ENCODE data around the gene SLC2A9.

The SLC2A9 gene

DNA sequence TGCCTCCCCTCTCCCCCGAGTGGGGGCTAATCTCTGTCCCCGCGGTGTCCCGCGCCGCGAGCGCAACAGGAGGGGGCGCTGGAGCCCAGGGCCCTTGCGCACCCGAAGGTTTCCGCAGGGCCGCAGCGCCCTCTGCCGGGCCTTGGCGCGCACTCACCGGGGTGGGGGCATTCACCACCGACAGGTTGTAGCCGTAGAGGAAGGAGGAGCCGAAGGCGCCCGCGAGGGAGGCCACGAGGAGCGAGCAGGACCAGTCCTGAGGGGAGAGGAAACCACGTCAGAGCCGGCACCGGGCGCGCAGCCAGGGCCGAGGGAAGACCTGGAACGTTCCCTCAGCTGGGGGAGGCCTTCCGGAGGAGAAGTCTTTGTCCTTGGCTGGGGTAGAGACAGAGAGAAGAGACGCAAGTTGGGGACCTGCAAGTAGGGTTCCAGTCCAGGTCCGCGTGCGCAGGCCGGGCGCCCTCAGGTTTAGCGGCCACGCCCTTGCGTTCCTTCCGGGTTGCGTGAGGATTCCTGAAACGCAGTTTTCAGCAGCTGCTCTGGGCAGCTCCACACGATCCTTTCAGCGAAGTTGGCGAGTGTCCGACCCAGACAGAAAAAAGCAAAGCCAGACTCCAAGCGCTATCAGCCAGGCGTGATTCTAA is 2.4 kb downstream of the SLC2A9 start:
- peak; percentile 88 to 91 for DNase-seq

DNA sequence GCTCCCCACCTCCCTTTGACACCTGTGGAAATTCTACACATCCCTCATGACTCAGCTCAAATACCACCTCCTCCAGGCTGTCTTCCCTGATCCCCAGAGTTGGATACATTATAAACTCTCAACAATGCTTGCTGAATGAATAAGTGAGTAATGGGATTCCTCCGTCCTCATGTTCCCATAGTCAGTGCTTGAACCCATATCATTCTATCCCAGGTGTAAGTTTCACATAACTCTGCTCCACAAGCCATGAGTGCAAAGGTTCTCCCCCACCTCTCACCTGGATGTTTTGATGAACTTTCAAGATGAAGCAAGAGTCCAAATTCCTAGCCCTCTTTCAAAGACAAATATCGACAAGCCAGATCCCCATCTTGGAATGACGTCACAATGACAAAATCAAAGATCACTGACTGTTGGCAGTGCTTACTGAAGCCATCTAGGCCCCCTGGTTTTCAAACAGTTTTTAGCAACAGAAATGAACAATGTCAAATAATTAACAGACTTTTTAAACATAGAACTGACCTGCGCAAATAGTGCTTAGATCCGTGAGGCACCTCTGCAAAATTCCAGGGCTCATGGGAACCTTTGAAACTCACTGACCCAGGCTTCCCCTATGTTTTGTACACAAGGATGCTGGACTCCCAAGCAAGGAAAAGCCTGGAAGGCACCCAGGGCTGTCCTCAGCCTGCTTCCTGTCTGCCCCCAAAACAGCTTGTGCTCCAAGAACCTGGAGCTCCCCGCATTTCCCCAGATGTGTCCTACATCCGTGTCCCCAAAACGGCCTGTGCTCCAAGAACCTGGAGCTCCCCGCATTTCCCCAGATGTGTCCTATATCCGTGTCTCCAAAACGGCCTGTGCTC is 4.0 kb downstream of the SLC2A9 start:
- DNase-seq: no peak

DNA sequence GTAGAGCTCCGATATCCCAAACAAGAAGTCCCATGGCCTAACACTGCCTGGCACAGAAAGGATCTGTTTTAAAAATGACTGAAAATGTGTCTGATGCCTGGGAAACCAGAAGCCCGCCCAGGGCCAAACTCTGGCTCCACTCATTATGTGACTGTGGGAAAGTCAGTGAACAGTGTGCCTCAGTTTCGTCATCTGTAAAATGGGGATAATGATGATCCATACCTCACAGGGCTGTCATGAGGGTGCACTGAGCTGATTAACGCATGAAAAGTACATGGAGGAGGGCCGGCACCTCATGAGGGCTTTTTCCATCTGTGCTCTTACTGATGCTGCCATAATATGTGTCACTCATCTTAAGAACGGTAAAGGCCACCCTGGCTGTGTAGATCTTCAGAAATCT is 5.1 kb downstream of the SLC2A9 start:
- no peak for DNase-seq

DNA sequence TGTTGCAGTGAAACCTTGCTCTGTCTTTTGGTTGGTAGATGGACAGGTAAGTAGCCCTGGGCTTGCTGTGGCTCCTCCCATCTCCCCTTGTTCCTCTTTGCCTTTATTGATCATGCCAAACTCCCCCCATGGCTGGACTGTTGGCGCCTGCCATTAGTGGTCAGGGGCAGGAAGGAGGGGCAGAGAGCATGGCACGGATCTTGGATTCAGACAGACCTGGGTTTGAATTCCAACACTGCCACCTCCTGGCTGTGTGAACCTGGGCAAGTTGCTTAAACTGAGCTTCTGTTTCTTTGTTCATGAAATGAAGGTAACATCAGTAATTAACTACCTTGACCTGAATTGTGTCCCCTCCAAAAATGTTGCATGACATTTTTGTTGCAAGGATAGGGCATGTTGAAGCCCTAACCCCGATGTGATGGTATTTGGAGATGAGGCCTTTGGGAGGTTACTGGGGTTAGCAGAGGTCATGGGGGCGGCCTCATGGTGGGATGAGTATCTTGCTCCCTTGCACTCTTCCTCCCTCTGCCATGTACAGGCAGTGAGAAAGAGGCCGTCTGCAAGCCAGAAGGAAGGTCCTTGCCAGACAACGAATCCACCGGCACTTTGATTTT is 6.0 kb downstream of the SLC2A9 start:
- peak; percentile 76 to 81 for DNase-seq

DNA sequence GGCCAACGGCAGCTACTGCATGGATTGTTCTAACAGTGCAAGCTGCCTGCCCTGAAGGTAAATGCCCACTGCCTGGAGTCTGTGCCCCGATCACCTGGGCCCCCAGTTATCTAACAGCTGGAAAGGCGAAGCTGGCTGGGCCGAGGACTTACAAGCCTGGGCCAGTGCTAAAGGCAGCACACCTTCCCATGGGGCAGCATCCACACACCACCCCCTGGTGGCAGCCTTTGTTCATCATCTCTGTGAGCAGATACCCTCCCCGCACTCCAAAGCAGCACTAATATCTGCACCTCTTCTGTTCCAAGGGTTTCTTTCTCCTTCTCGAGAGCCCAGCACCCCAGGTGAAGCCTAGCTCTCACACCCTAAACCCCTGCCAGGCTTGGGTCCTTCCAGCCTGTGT is 7.6 kb downstream of the SLC2A9 start:
- DNase-seq: peak; percentile 60 to 73

DNA sequence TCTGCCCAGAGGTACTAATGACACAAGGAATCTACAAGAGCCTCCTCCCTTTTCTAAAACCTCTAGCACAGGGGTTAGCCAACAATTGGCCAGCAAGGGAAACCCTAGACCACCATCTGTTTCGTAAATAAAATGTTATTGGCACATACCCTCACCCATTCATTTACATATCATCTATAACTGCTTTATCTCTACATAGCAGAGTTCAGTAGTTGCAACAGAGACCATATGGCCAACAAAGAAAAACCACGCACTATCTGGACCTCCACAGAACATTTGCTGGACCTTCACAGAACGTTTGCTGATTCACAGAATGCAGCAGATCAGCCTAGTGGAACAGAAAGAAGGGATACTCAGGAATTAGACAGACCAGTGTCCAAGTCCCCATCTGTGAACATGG is 9.4 kb downstream of the SLC2A9 start:
- no peak for DNase-seq

DNA sequence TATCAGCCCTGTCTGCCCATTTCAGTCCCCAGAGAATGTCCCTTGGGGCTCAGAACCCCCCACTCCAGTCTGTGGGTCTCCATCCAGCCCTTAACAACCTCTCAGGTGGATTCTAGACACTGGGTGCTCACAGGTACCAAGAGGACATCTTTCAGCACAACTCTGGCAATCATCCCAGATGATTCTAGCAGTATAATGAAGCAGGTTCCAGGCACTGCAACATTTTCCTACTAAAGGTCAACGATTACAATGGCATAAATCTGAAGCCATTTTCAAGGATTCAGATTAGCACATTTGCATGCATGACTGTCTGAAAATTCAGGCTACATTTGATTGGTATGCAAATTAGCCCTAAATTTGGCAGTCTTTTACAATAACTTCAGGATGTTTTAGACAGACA is 10.0 kb downstream of the SLC2A9 start:
- no peak for DNase-seq

DNA sequence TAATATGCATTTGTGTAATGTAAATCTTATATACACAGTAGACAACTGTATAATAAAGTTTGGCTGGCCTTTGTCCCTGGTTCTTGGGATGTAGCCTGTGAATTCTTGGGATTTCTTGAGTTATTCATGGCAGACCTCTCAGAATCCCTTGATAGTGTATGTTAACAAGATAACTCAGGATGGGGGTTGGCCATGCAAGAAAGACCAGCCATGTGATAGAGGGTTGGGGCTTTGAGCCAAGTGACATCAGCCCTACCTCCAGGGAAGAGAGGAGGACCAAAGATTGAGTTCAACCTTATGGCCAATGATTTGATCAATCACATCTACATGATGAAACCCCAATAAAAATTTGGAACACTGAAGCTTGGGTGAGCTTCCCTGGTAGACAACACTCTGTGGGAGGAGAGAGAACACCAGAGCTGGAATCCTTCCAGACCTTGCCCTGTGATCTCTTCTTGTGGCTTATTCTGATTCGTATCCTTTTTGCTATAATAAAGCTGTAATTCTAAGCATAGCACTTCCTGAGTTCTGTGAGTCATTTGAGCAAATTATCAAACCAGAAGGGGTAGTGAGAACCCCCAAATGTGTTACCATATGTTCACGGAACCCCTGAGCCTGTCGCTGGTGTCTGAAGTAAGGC is 11.3 kb downstream of the SLC2A9 start:
- DNase-seq: no peak

DNA sequence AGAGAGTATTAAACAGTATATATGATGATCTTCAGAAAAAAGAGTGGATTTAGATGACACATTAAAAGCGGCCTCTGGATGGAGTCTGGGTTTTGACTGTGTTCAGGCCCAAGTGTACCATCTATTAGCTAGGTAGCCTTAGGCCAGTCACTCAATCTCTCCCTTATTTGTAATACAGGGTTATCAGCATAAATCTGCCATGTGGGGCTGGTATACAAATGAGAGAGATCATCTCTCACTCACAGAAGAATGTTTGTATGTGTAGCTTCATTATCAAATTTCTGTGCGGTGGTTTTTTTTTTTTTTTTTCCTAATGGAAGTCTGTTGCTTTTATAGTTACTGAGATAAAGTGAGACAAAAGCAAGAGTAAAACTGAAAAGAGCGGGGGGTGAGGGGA is 12.7 kb downstream of the SLC2A9 start:
- DNase-seq: peak in 1 of 2 experiments; percentile 63

DNA sequence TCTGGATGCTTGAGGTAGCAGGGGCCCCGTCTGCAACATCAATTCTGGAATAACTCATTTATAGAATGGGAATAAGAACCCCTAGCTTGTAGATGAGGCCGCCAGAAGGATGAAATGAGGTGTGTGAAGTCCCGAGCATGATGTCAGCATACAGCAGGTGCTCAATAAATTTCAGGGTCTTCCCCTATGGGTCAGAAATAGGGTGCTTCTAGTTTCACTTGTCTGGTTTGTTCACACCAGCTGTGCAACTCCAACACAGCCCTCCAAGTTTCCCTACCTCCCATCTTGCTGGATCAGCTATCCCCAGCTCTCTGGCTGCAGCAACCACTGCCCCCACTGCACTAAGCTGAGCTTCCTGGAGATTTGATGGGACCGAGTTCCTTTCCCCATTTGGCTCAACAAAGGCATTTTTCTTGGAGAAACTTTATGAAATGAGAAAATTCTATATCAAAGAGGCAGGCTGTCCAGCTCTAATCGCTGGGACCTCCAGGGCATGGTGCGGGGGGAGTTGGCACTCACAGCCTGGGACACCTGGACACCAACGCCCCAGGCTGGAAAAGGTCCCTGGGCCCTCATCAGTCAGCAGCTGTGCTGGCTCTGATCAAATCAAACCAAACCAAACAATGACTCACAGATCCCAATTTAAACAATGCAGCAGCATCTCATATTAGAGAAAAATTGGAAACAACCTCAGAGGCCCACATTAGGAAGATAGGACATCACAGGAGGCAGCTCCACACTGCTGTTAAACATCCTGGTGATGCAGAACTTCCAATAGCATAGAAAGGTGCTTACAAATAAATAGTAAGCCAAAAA is 13.3 kb downstream of the SLC2A9 start:
- peak; percentile 56 to 81 for DNase-seq

DNA sequence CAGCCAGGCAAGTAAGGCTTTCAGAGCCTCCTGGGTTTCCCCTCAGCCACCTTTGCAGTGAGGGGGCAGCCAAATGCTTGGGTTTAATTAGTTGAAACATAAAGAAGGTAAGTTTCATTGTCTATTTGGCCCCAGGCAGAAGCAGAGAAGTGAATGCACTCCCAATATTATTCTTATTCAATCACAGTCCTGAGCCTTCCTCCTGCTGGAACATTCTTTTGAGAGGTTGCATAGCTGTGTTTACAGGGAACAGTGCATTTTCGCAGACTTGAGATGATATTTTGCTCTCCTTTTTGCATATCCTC is 13.9 kb downstream of the SLC2A9 start:
- no peak for DNase-seq

DNA sequence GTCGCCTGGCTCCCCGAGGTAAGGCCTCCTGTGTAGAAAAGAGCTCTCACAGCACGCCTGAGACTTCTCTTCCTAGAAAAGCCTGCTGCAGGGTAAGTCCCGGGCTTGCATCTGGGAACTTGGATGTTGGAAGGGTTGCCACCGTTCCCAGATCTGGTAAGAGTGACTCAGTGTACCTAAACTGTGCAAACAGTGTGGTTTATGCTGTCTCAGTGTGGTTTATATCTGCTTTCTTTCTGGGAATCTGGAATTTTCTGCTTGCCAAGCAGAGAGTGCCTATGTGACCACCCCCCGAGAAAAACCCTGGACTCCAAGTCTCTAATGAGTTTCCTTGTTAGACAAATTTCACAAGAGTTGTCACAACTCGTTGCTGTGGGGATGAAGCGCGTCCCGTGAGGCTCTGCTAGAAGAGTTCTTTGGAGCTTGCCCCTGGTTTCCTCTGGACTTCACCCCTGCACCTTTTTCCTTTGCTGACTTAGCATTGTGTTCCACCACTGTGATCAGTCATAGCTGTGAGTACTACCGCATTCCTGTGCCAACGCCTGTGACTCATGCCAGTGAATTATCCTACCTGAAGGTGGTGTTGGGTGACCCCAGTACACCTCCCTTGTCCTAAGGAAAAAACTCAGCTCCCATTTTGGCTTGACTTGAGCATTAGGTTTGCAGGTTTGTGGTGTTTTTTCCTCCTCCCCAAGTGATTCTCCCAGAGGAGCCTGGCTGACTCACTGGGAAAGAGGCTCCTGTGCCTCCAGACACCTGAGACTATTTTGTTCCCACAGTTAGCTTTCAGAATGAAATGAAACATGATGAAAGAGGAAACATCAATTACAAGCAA is 14.5 kb downstream of the SLC2A9 start:
- peak in 1 of 2 experiments; percentile 30 for DNase-seq

DNA sequence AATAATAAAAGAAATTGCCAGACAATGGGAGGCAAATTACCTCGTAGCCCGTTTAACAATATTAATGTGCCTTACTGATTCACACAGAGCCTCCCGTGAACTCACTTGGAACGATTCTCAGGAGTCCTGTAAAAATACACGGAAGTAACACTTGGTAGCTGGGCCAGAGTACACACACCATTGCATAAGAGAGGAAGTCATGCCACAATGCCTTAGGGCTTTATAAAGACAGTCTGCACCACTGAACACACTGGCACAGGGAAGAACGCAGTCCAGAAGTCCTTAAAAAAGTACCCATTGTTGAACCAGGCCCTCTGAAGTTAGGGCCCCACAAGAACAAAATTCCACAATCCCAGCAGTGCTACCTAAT is 15.1 kb downstream of the SLC2A9 start:
- peak; percentile 70 to 92 for DNase-seq

DNA sequence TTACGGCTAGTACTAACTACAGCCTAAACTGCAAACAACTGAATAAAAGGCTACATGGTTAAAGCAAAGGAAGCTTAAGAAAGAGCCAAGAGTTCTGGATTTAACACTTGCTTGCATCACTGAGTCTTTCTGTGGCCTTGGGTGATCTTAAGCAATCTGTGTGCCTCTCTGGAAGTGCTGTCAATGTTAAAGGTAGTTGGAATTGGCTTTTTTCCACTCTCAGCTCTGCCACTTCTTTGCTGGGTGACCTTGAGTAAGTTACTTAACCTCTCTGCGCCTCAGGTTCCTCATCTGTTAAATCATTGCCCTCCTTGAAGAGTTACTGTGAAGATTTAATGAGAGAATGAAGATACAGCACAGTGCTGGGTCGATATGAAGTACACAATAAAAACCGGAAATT is 15.7 kb downstream of the SLC2A9 start:
- no peak for DNase-seq

DNA sequence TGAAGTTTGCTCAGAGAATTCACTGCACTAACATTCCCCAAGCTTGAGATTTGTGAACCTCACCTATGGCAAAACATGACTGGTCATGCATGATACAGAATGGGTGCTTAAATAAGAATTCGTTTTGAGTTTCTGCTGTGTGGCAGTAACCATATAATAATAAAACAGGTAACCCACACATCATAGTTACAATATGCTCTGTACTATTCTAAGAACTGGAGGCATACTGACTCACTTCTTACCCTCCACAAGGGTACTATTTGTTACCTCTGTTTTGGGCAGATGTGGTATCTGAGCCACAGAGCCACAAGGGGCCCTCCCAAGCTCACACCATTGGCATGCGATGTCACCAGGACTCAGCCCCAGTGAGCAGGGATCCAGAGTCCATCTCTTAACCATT is 17.6 kb downstream of the SLC2A9 start:
- no peak for DNase-seq

DNA sequence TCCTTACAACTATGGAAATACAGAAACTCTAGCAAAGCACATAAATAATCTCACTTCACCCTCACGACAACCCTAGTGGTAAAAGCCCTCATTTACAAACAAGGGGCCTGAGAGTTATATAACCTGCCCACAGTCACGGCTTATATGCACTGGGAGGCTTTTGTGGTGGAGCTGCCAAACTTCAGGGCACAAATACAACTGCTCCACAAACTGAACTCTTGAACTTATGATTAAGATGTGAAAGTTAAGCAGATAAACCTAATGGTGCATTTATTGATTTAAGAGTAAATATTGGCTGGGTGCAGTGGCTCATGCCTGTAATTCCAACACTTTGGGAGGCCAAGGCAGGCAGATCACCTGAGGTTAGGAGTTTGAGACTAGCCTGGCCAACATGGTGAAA is 19.0 kb downstream of the SLC2A9 start:
- DNase-seq: no peak

DNA sequence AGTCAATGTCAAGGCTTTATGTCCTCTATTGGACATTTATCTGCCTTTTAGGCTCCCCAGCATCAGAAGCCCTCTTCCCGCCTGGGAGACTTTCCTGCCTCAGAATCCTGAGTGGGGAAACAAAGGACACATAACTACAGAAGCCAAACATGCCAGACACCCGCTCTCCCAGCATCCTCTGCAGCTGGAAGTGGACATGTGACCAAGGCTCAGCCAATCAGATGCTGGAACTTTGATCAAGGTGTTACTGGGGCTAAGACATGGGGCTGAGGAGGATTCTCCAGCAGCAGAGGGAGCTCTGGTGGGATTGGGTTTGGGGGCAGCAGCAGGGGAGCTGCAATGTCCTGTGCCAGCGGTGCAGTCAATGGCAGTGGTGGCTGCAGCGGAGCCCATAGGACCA is 19.5 kb downstream of the SLC2A9 start:
- DNase-seq: no peak

DNA sequence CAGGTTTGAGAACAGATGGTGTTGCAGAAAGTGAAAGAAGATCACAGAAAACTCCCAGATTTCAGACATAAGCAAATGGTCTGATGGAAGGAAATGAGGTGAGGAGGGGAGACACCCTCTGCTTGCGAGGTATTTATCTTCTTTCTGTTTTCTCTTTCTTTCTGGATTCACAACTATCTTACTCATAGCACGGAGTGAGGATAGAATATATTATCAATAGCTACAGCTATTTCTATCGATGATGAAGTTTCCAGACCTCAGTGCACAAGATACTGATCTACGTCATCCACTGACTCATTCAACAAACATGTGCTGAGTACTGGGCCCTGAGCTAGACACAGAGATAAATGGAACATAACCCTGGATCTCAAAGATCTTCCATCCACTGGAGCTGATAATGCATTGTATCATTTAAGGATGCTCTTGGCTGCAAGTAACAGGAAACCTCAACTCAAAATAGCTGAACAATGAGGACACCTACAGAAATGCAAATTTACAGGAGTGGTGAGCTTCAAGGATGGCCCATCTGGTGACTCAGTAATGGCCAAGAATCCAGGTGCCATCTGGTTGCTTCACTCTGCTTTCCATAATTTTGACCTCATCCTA is 21.2 kb downstream of the SLC2A9 start:
- DNase-seq: no peak

DNA sequence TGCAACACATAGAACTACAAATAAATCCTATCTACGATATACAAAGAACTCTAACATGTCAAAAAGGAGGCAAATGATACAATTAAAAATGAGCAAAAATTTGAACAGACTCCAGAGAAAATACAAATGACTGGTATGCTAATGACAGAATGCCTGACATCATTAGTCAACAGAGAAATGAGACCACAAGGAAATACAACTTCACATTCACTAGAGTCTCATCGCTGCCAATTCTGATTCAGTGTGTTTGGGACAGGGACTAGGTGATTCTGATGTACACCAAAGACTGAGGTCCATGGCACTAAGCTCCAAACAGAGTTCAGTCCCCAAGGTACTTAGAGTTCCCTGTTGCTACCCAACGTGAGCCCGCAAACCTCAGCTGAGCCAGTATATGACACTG is 23.4 kb downstream of the SLC2A9 start:
- no peak for DNase-seq

DNA sequence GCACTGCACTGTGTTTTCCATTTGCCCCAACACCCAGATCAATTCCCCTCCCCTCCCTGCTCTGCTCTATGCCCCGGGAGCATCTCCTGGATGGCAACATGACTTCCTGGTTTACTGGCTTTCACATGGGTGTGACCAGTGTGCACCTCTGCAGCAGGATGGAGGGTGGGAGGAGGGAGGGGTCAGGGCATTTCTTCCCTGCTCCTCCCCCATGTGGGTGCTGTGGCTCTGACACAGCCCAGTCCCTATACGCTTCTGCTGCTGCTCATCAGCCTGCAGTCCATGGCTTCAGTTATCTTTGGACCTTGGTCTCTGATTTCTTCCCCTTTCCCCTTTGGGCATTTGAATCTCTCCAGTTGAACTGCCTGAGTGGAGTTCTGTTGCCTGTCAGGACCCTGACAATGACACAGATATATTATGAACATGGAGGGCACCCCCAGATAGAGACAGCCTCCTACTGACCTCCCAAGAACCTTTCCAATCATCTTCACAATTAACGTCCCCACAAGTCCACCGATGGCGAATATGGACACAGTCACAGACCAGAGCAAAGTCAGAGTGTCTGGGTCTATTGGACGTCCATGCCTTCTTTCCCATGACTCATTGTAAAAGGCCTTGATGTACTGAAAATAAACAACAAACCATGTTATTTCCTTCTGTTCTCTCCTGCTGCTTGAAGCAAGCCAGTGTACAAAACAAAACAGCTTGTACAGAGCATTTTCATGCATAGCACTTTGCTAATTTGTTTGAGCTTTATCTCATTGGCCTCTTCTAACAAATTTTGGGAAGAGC is 24.8 kb downstream of the SLC2A9 start:
- DNase-seq: no peak
